GM21360 (cell line): ENCODE data around the gene API5.
A peak's percentile ranks its signal among the peaks of the same experiment; 100 is the strongest.
"Not testable (repeated sequence)": the region's sequence is repeated elsewhere in the genome, so short reads cannot be mapped to it uniquely, and the experiment has no call there.

Source experiments
- ATAC-seq: cut with Tn5 transposase; IDR thresholded peaks from one replicate; pipeline ENCODE4 v1.9.1; 2021; ENCODE audit warnings: mild to moderate bottlenecking, moderate library complexity; ENCODE audit not compliant: unreplicated experiment

The API5 gene

DNA sequence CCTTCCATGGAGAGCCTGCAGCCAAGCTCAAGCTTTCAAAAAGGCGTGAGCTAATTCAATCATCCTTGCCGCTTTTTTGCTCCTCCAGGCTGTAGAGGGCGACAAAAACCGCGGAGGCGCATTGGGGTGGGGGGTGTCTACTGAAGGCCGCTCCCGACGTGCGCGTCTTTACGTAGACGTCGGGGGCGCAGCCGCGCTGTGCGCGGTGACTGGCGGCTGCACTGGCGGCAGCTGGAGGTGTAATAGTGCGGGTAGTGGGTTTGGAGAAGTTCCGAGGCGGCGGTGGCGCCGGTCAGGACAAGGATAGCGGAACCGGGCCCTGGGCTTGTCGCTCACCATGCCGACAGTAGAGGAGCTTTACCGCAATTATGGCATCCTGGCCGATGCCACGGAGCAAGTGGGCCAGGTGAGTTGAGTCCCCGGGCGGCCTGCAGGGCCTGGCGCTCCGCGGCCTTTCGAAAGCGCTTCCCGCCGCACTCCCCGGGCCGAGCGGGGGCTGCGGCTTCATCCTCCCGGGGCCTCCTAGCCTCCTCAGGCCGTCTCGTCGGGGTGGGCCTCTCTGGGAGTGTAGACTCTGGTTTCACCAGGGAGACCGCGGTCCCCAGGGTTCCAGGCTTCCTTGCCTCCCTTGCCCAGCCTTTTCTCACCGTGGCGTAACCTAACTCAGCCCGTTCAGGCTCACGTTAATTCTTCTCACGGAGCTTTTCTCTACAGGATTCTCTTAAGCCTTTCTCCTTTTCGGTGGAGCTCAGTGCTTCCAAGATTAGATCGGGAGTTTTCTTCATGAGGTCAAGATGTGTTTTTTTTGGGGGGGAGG is at the start of gene API5:
TSS of gene API5 (plus strand) at position 206 of the 817 bp plus-strand sequence. CDS start at position 338, 132 bp downstream.
- ATAC-seq, result peak; percentile 98

DNA sequence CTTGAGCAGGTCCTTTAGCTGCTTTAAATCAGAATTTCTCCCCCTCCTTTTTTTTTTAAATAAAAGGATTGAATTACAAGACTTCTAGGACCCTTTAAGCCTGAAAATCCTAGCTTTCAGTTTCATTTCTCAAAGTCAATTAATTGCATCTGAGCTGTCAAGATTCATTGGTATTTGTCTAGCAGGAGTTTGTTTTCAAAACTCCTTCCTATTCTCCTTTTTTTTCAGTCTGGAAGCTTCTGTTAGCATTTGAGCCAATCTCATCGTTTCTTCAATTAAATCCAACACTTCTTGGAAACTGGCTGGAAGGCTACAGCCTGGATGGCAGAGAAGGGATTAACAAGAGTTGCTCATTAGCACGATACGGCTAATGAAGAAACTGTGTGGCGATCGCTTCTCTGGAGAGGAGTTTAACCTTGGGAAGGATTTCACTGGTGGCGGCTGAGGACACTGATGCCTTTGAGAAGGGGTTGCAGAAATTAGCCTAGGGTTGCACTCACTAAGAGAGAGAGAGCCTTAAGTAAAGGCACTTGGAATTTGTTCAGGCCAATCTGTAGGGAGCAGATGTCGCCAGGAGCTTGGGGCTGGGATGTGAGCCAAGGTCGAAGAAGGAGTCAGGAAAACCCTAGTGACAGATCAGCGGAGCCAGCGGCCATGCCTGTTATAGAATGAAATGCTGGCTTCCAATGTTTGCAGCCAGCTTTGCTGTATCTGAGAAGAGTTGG is 43.8 kb upstream of the API5 start:
- ATAC-seq, result no peak

DNA sequence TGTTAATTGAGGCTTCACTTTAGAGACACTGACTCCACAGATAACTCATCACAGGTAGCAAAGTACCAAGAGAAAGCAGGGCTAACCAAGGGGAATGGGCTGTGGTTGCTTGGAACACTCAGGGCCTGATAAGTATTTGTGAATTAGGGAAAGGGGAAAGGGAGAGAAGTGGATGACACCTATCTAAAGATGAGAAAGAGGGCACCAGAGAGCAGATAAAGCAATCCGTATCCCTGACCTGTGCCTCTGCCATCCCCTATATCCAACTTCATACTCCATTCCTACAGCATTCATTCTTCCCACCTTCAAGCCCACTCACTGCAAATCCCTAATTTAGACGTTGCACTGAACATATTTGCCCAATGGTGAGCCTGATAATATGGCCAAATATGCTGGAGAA is 43.0 kb upstream of the API5 start:
- no peak for ATAC-seq

DNA sequence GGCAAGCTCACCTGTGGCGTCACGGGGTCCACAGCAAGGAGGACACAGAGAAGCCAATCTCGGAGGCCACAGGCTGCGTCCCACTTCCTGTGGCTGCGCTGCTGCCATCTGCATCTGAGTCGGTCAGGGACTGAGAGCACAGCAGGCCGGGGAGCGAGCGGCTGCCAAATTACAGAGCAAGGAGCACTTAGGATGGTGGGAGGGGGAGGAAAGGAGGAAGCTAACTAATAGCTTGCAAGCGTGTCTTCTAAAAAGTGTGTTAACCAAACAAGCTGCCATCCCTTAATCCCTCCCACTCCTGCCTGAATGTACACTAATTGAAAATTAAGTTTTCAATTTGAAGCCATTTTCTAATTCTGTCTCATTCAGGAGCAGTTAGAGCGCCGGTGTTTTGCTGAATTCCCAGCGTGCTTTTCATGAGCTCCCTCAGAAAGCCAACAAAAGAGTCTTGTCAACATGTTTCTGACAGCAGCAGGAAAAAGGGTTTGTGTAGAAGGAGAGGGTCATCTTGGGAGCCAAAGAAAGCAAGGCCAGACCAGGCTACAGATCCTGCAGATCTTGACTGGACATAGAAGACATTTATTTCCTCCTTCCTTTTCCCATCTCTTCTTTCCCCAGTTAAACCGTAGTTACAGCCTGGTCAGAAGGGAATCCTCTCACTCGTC is 42.4 kb upstream of the API5 start:
- no peak for ATAC-seq

DNA sequence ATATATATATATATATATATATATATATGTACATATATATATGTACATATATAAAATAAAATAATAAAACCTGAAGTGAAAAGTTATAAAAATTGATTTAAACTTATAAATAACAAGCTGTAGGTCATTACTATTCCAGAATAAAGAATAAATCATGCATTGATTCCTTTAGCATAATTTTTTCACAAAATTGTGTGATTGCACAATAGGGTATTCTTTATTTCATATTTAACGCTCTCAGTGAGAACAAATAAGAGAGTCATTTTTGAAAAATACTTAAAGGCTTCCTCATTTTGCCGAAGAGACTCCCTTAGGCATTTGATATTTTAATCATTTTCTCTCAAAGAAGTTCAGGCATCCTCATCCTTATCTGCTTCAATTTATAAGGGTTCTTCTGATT is 41.3 kb upstream of the API5 start:
- ATAC-seq, result no peak

DNA sequence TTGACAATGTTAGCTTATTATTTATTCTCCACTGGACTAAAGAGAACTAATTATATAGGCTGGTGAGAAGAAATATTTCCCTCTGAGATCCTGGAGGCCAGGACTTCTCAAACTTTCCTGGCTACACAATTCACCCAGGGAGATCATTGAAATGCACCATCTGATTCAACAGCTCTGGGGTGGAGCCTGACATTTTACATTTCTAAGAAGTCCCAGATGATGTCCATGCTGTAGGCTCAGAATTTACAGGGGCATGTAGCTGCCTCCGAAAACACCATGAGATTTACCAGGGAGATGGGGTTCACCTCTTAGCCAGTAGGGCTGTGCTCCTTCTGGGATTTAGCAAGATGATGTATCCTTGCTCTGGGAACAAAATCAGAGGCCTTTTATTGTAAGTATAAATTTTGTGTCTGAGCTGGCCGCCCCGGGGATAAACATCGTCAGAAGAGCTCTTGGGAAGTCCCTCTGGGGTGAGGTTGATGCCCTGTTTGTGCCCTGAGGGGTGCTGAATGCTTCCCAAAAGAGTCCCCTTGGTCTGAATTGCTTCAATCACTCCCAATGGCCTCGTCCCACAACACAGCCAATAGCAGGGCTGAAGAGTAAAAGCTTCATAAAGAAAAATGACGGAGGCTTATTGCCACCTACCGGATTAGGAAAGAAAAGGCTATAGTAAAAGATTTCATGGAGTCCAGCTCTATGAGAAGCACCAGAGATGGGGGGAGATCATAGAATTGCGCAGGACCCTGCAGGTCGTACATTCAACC is 33.4 kb upstream of the API5 start:
- peak; percentile 85 for ATAC-seq

DNA sequence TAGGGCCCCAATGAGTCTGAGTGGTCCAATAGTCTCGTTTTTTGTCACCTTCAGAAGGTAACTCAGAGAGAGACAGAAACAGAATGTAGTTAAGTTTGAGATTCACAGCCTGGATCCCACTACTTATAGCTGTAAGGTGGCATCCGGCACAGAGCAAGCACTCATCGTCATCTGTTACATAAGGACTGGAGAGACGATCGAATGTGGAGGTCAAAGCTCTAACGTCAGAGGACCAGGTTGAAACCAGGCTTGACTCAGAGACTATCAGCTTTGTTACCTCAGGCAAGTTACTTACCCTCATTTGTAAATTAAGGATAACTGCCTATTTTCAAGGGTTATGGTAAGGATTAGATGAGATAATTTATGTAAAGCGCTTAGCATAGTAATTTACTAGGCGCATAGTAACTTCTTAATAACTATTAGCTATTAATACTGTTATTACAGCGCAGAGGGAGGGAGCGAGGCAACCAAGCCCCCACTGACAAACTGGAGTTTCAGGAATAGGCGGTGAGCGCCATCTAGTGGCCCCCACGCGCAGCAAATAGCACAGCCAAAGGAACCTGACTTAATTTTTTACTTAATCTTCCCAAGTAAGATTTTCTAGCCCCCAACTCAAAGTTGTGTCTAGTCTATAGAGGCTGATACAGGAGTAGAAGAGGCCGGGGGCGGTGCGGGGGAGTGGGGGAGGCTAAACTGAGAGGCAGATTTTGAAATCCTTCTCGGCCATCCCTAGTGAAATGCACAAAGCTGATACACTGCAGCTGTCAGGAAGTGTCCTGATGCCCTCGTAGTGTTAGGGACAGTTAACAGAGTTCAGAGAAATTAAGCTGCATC is 29.0 kb upstream of the API5 start:
- no peak for ATAC-seq

DNA sequence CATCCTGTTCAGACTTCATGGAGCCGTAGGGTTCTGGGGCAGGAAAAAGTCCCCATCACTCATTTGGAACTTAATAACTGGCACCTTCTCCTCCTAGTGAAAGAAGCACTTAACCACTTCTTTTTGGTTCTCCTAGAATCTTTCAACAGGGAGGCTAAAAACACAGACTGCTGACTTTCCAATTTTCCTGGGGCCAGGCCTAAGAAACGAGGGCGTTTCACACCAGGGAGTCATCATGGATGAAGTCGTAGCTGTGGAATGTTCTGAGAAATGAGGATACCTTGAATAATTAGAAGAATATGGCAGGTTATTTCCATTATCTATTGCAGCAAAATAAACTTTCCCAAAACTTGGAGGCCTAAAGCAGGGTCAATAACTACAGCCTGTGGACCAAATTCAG is 26.0 kb upstream of the API5 start:
- ATAC-seq, result no peak

DNA sequence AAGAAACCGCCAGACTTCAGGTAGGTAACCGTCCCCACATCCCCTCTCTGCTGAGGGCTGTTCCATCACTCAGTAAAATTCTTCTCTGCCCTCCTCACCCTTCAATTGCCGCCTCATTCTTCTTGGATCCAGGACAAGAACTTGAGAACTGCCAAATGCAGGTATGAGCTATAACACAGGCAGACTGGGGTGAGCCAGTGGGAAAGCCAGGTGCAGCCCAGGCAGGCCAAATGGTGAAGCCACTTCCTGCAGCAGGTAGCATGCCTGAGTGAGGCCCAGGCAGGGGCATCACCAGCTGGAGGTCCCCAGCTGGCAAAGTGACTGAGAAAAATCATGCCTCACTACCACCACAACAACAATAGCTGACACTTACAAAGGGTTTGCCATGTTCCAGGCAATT is 22.4 kb upstream of the API5 start:
- ATAC-seq, result no peak

DNA sequence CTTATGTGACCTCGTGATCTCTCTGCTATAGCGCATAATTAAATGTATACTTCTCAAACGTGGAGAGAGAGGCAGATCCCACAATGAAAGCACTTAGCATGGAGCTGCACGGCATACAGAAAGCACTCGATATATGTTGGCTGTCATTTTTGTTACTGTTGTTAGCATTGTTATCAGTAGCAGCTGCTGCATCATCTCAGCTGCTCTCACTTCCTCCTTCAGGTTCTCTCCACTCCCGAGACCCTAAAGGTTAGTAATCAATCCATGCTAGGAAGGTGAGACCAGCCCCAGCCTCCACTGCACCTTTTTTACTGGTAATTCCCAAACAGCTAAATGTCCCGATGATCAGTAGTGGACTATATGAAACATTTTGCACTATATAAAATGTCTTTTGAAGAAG is 13.4 kb upstream of the API5 start:
- no peak for ATAC-seq

DNA sequence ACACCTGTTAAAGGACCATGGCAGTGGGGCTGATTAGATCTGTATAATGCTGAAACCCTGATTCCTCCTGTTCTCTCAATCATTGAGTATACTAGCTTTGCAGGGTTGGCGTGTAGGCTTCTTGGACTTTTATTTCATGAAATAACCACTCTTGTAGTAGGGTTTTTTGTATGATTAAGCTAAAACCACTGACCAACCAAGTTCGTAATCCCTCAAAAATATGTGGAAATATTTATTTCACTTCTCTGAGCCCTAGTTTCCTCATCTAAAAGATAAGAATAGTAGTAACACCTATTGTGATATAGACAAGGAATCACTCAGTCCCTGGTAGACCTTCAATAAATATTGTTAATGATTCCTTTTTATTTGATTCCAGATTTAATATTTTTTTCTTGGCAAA is 4.2 kb downstream of the API5 start:
- ATAC-seq, result no peak

DNA sequence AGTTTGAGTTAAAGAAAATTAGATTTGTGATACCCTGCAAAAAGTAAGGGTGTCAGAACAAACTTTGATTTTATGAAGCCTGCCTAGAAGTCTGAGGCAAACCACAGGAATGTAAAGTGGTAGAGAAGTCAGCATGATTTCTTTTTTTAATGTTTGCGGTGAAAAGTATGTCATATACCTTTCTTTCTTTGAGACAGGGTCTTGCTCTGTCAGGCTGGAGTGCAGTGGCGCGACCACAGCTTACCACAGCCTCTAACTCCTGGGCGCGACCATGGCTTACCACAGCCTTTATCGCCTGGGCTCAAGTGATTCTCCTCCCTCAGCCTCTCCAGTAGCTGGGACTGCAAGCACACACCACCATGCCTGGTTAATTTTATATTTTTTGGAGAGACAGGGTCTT is 4.7 kb downstream of the API5 start:
- ATAC-seq, result no peak

DNA sequence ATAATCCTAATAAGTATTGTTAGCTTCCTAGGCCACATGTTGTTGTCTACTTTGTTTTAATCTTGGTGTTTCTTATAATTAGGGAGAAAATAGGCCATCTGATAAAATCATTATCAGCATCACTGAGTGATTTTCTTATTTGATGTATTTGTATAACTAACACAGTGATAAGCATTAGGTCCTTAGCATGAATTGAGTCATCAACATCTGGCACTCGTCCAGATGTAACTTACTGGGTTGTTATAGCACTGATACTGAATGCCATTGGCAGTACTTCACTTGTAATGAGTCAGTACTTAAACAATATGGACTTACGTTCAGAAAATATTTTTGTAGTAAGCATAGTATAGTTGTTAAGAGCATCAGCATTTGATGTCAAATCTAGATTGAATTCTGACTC is 16.2 kb downstream of the API5 start:
- no peak for ATAC-seq

DNA sequence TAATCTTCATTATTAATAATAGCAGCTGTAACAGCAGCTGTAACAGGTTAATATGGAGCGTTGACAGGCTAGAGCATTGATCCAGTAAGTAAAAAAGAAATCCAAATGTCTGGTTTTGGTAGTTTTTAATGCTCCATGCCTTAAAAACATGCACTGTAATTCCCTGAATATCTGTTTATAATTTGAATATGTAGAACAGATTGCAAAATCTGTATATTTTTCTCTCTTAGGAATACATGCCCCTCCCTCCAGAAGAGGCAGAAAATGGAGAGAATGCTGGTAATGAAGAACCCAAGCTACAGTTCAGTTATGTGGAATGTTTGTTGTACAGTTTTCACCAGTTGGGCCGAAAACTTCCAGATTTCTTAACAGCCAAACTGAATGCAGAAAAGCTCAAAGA is 16.7 kb downstream of the API5 start:
- no peak for ATAC-seq

DNA sequence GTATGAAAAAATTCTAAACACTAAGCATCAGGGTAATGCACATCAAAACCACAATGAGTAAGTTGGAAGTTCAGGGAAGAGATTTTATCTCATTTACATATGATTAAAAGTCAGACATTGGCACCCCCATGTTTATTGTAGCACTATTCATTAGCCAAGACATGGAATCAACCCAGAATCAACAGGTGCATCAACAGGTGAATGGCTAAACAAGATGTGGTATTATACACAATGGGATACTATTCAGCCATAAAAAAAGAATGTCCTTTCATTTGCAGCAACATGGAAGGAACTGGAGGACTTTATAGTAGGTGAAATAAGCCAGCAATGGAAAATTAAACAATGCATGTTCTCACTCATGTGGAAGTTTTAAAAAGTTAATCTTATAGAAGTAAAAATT is 29.4 kb downstream of the API5 start:
- no peak for ATAC-seq

DNA sequence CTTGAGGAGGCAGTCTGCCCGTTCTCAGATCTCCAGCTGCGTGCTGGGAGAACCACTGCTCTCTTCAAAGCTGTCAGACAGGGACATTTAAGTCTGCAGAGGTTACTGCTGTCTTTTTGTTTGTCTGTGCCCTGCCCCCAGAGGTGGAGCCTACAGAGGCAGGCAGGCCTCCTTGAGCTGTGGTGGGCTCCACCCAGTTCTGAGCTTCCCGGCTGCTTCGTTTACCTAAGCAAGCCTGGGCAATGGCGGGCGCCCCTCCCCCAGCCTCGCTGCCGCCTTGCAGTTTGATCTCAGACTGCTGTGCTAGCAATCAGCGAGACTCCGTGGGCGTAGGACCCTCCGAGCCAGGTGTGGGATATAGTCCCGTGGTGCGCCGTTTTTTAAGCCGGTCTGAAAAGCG is 39.6 kb downstream of the API5 start:
- not testable (repeated sequence) for ATAC-seq

DNA sequence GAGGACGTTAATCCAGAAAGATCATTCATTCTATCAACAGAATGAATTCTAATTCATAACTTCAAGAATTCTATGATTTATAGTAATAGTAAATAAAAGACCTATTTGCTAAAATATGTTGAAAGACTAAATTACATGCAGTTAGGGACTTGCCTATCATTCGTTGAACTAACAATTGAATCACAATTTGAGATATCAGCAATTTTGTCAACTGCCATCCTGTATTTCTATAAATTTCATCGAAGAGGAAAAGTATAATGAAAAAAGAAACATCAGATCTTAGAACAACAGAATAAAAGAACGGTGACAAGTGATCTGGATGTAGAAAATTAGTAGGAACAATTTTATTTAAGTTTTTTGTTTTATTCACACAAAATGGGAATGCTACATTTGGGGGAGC is 42.5 kb downstream of the API5 start:
- ATAC-seq, result no peak

DNA sequence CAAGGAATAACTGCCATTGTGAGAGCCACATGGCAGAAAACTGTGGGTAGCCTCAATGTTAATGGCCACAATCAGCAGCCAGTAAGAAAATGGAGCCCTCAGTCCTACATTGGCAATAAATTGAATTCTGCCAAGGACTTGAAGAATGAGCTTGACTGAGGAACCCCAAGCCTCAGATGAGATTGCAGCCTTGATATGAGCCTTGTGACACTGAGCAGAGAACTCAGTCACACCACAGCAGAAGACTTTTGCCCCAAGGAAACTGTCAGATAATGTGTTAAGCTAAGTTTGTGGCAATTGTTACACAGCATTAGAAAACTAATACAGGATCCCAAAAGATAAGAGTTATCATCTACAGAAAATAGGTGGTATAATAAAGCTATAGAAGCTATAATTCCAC is 44.5 kb downstream of the API5 start:
- ATAC-seq, result no peak

DNA sequence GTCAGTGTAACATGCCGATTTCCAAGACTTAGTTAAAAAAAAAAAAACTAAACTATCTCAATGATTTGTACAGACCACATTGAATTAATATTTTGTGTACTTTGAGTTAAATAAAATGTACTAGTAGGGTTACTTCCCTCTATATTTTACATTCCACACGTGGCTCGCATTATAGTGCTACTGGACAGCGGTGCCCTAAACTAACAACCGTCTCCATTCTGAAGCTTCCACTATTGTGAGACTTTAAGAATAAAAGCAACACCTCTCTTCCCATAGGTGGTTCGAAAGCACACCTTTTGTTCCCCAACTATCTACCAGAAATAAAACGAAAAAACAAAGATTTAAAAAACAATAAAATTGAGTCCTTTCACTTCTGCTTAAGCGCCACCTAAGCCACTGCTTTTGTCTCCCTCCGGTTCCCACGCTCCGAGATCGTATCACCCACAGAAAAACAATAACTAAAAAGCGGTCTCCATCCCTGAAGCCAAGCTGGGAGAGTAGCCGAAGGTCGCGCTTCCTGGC is 46.5 kb downstream of the API5 start:
- ATAC-seq, result no peak

DNA sequence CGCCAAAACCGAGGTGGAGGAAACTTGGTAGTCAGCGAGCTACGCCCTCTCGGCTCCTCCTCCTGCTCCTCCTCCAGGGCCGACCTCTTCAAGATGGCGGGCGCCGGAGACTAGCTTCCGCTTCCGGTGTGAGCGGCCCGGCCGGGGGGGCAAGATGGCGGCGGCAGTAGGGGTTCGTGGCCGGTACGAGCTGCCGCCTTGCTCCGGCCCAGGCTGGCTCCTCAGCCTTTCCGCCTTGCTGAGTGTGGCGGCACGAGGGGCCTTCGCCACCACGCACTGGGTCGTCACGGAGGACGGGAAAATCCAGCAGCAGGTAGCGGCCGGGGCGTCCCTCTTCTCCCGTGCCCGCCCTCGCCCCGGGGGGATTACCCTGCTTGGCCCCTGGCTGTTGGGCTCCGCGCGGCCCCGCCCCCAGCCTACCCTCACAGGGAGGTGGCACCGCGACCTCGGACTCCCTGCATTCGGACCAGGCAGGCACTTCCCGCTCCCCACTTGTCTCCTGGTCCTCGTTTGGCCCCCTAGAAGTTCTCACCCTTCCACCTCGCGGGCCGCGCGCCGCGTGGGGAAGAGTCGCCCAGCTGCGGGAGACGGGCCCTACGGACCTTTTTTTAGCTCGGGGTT is 47.1 kb downstream of the API5 start, which contains the start of gene TTC17:
TSS of gene TTC17 (plus strand) at position 120 of the 621 bp plus-strand sequence. CDS start at position 155, 35 bp downstream.
- peak; percentile 92 for ATAC-seq
